ENCODE data around the gene KRTAP12-2. TPM values are rescaled to one million over a fixed set of nuclear protein-coding genes. Genes with fewer than 3 reads are reported as not detected.
A peak's percentile ranks its signal among the peaks of the same experiment; 100 is the strongest.
"Not testable (repeated sequence)": the region's sequence is repeated elsewhere in the genome, so short reads cannot be mapped to it uniquely, and the experiment has no call there.

KRTAP12-2 gene
- total RNA-seq, 1 donor, result not detected

DNA sequence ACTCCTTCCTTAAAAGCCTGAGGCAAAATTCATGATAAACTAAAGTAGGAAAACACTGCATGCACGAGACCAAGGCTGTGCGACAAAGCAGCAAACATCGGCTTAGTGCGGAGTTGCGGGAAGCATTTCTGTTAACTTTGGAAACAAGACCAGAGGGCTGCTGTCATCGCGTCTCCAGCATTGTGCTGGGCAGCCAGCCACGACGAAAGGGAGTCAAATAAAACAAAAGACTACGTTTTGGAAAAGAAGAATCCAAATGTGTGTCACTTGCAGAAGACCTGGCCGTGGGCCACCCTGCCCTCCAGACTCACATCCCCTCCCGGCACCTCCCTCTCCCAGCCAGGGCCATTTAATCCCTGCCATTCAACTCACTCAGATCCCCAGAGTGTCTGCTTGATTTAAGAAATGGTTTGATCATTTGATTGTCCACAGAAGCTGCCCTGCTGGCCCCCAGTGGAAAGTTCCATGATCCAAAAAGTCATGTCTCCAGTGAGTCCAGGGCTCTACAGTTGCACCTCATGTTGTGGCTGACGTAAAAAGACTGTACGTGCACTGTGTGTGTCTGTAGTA lies 22.9 kb downstream of the KRTAP12-2 start:
- no peaks in the 10 kb centered on the region for H4K20me1 ChIP-seq (ENCODE audit: insufficient read depth, low read length)
- H3K36me3 ChIP-seq (ENCODE audit: insufficient read depth, low read length), result no peaks in the 10 kb centered on the region
- H3K79me2 ChIP-seq (ENCODE audit: insufficient read depth, low read length), result no peaks in the 10 kb centered on the region
- no peak overlapping the region for H3K4me2 ChIP-seq (ENCODE audit: insufficient read depth, low read length)
- no peak overlapping the region for H3K27ac ChIP-seq (ENCODE audit: low read depth, low read length)
- peaks cover 3% of the 10 kb centered on the region for H3K27me3 ChIP-seq (ENCODE audit: insufficient read depth, low read length)
- H3K4me3 ChIP-seq (ENCODE audit: insufficient read depth, low read length), result no peak overlapping the region
- TF ChIP-seq, protein P1, sequence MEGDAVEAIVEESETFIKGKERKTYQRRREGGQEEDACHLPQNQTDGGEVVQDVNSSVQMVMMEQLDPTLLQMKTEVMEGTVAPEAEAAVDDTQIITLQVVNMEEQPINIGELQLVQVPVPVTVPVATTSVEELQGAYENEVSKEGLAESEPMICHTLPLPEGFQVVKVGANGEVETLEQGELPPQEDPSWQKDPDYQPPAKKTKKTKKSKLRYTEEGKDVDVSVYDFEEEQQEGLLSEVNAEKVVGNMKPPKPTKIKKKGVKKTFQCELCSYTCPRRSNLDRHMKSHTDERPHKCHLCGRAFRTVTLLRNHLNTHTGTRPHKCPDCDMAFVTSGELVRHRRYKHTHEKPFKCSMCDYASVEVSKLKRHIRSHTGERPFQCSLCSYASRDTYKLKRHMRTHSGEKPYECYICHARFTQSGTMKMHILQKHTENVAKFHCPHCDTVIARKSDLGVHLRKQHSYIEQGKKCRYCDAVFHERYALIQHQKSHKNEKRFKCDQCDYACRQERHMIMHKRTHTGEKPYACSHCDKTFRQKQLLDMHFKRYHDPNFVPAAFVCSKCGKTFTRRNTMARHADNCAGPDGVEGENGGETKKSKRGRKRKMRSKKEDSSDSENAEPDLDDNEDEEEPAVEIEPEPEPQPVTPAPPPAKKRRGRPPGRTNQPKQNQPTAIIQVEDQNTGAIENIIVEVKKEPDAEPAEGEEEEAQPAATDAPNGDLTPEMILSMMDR (IDR thresholded peaks at IDR 0.05; ENCODE audit: extremely low read depth, low read depth, low read length), result no peak
- H2AFZ ChIP-seq (ENCODE audit: low read length), result no peak overlapping the region
- no peaks in the 10 kb centered on the region for H3K4me1 ChIP-seq (ENCODE audit: insufficient read depth, low read length)
- DNase-seq (ENCODE audit: insufficient read length, low spot score, missing footprints), result no peak
- H3K9me3 ChIP-seq (ENCODE audit: low read depth, low read length), result no peaks in the 10 kb centered on the region

- H3K79me2 ChIP-seq (ENCODE audit: insufficient read depth, low read length), result no peaks in the 10 kb centered on the region
- H3K4me1 ChIP-seq (ENCODE audit: insufficient read depth, low read length), result no peaks in the 10 kb centered on the region
- no peak overlapping the region for H3K4me2 ChIP-seq (ENCODE audit: insufficient read depth, low read length)
- H4K20me1 ChIP-seq (ENCODE audit: insufficient read depth, low read length), result no peaks in the 10 kb centered on the region
- H3K9me3 ChIP-seq (ENCODE audit: low read depth, low read length), result no peaks in the 10 kb centered on the region
- H2AFZ ChIP-seq (ENCODE audit: low read length), result no peak overlapping the region
- no peak overlapping the region for H3K27ac ChIP-seq (ENCODE audit: low read depth, low read length)
- no peaks in the 10 kb centered on the region for H3K27me3 ChIP-seq (ENCODE audit: insufficient read depth, low read length)
- TF ChIP-seq, protein P1 (IDR thresholded peaks at IDR 0.05; ENCODE audit: extremely low read depth, low read depth, low read length), result no peak
- no peak overlapping the region for H3K4me3 ChIP-seq (ENCODE audit: insufficient read depth, low read length)
- no peaks in the 10 kb centered on the region for H3K36me3 ChIP-seq (ENCODE audit: insufficient read depth, low read length)
- peak; percentile 11 for DNase-seq (ENCODE audit: insufficient read length, low spot score, missing footprints)
Observed at GRCh38 chr21:44640761-44641160, 26.0 kb downstream of the KRTAP12-2 start.

DNA sequence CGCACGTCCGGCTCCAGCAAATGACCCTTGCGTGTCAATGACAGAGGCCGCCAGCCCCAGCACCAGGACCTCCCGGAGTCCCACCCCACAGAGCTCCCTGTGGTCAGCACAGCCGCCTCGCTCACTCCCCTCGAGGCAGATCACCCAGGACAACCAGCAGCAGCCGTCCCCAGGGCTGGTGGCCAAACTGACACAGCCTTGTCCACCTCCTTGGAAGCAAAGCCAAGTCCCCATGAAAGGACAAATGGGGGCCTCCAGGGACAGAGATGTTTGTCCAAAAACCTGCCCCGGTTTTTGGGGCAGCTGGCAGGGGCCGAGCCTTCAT lies 27.4 kb downstream of the KRTAP12-2 start:
- TF ChIP-seq, protein P1 (IDR thresholded peaks at IDR 0.05; ENCODE audit: extremely low read depth, low read depth, low read length), result no peak
- Histone ChIP-seq H3K4me1 (ENCODE audit: insufficient read depth, low read length) (no peaks in the 10 kb centered on the region), H4K20me1 (ENCODE audit: insufficient read depth, low read length) (no peaks in the 10 kb centered on the region), H3K27ac (ENCODE audit: low read depth, low read length) (no peak overlapping the region), H3K4me2 (ENCODE audit: insufficient read depth, low read length) (no peak overlapping the region), H2AFZ (ENCODE audit: low read length) (no peak overlapping the region), H3K4me3 (ENCODE audit: insufficient read depth, low read length) (no peak overlapping the region), H3K27me3 (ENCODE audit: insufficient read depth, low read length) (no peaks in the 10 kb centered on the region), H3K79me2 (ENCODE audit: insufficient read depth, low read length) (no peaks in the 10 kb centered on the region), H3K36me3 (ENCODE audit: insufficient read depth, low read length) (no peaks in the 10 kb centered on the region), H3K9me3 (ENCODE audit: low read depth, low read length) (no peaks in the 10 kb centered on the region)
- no peak for DNase-seq (ENCODE audit: insufficient read length, low spot score, missing footprints)

- H3K36me3 ChIP-seq (ENCODE audit: insufficient read depth, low read length); H3K4me2 ChIP-seq (ENCODE audit: insufficient read depth, low read length); H3K27me3 ChIP-seq (ENCODE audit: insufficient read depth, low read length); H4K20me1 ChIP-seq (ENCODE audit: insufficient read depth, low read length); H3K79me2 ChIP-seq (ENCODE audit: insufficient read depth, low read length); DNase-seq (ENCODE audit: insufficient read length, low spot score, missing footprints); H3K4me1 ChIP-seq (ENCODE audit: insufficient read depth, low read length); H3K27ac ChIP-seq (ENCODE audit: low read depth, low read length); H3K9me3 ChIP-seq (ENCODE audit: low read depth, low read length); H2AFZ ChIP-seq (ENCODE audit: low read length); H3K4me3 ChIP-seq (ENCODE audit: insufficient read depth, low read length): not testable (repeated sequence)
Observed at GRCh38 chr21:44638506-44639330, 28.0 kb downstream of the KRTAP12-2 start.

- not testable (repeated sequence) for H4K20me1 ChIP-seq (ENCODE audit: insufficient read depth, low read length); H3K4me1 ChIP-seq (ENCODE audit: insufficient read depth, low read length); H2AFZ ChIP-seq (ENCODE audit: low read length); H3K9me3 ChIP-seq (ENCODE audit: low read depth, low read length); H3K36me3 ChIP-seq (ENCODE audit: insufficient read depth, low read length); H3K27me3 ChIP-seq (ENCODE audit: insufficient read depth, low read length); H3K79me2 ChIP-seq (ENCODE audit: insufficient read depth, low read length); DNase-seq (ENCODE audit: insufficient read length, low spot score, missing footprints); H3K27ac ChIP-seq (ENCODE audit: low read depth, low read length); H3K4me2 ChIP-seq (ENCODE audit: insufficient read depth, low read length); H3K4me3 ChIP-seq (ENCODE audit: insufficient read depth, low read length)
Observed at GRCh38 chr21:44637851-44638348, 28.8 kb downstream of the KRTAP12-2 start.
